Transverse colon (tissue), 3 donors: ENCODE measurements around the gene RPL19.

Experiments used
- POLR2A ChIP-seq: fragments of 450-650 bp; IDR thresholded peaks from one replicate; pipeline ENCODE4 v1.6.1; 2016; ENCODE audit warnings: antibody characterized with exemption, mild to moderate bottlenecking, moderate library complexity
- TF ChIP-seq, protein P1 (sequence below), 5 experiments: fragments of 200-600 bp in 3 of 5; fragments of 450-650 bp in 2 of 5; sonication (generic) in 3 of 5; IDR thresholded peaks; 1 replicate in 2 of 5; 2 replicates in 3 of 5; pipeline ENCODE4 v1.5.1; 2016 to 2017; ENCODE audit warnings: antibody characterized with exemption in 5 of 5, inconsistent platforms in 3 of 5, mild to moderate bottlenecking in 2 of 5, moderate library complexity in 1 of 5

DNA sequence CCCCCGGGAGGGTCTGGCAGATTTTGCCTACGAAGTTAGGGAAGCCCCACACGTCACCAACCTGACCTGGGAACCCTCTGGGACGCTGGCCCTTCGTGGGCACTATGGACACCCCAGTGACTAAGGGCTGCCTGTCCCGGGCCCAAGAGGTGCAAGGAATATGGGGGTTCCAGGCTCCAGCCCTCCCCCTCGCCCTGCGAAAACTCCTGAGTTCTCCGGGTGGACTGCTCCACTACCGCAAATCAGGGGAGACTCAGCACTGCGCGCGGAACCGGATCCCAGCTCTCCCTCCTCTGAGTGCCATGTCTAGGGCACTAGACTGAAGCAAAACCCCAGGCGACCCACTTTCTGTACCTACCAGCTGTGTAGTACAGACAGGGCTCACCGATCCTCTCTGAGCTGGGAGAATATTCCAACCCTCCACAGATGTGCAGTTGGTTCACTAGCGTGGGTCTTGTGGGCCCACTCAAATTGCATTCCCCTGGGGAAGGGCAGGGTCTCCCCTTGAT is 34.2 kb upstream of the RPL19 start, which contains the start of gene ARL5C:
- TF ChIP-seq, protein P1, sequence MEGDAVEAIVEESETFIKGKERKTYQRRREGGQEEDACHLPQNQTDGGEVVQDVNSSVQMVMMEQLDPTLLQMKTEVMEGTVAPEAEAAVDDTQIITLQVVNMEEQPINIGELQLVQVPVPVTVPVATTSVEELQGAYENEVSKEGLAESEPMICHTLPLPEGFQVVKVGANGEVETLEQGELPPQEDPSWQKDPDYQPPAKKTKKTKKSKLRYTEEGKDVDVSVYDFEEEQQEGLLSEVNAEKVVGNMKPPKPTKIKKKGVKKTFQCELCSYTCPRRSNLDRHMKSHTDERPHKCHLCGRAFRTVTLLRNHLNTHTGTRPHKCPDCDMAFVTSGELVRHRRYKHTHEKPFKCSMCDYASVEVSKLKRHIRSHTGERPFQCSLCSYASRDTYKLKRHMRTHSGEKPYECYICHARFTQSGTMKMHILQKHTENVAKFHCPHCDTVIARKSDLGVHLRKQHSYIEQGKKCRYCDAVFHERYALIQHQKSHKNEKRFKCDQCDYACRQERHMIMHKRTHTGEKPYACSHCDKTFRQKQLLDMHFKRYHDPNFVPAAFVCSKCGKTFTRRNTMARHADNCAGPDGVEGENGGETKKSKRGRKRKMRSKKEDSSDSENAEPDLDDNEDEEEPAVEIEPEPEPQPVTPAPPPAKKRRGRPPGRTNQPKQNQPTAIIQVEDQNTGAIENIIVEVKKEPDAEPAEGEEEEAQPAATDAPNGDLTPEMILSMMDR (IDR thresholded peaks at IDR 0.05): no peak
- no peak for TF ChIP-seq POLR2A
